GM10248 (cell line): ENCODE measurements around the gene AIG1.
"Not testable (repeated sequence)": the region's sequence is repeated elsewhere in the genome, so short reads cannot be mapped to it uniquely, and the experiment has no call there.

ENCODE experiments used
- CTCF ChIA-PET: fragments of 300-600 bp; sonication (Branson Sonifier 250); formaldehyde crosslinking; extraction: SDS; loops from one replicate; lab custom pipeline; 2021; ENCODE audit warnings: antibody characterized with exemption; lab: Yijun Ruan, JAX
- POLR2A ChIA-PET: fragments of 350-650 bp; sonication (Branson Sonifier 250); formaldehyde crosslinking; extraction: SDS; loops from one replicate; lab custom pipeline; 2020; ENCODE audit warnings: antibody characterized with exemption; lab: Yijun Ruan, JAX
- DNase-seq: peaks from one replicate; pipeline ENCODE4 v3.0.0; 2012; ENCODE audit errors: extremely low spot score
- CTCF ChIP-seq: IDR thresholded peaks from 2 replicates; pipeline ENCODE4 v1.5.1; 2012; ENCODE audit warnings: mild to moderate bottlenecking, low read depth; ENCODE audit errors: extremely low read depth, missing control alignments, control extremely low read depth

Gene AIG1

GRCh38 chr6:143293523-143293922, 232.8 kb downstream of the AIG1 start:
- no peak for DNase-seq
- POLR2A ChIA-PET: no interaction called here
- no peak for TF ChIP-seq CTCF
- CTCF ChIA-PET: no interaction called here

GRCh38 chr6:143294265-143294860, 233.7 kb downstream of the AIG1 start:
- no peak for DNase-seq
- CTCF ChIA-PET: no interaction called here
- POLR2A ChIA-PET: no interaction called here
- TF ChIP-seq CTCF: no peak

- TF ChIP-seq CTCF: no peak
- ChIA-PET CTCF (interaction anchor here (1.4 to 1.5 kb wide), 2 partner anchors 8 to 16 kb away, joined by 3 to 5 read pairs; no protein-coding TSS in a partner anchor), POLR2A (no interaction called here)
- DNase-seq: no peak
Observed at GRCh38 chr6:143295932-143296331, 235.2 kb downstream of the AIG1 start.

DNA sequence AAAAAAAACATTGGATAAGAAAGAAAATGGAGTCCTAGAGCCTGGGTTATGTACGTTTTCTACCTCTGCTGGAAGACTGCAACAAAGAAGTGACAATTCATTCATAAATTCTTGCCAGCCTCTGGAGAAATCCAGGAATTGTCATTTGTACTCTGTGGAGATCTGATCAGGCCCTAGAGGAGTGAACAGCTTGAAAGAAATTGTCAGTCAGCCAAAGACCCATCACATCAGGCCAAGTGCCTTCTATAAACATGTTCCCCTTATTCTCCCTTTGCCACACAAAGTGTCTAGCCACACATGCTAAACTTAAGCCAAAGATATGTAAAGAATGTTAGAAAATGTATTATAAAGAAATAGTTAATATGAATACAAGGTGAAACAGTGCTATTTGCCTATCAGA, 237.4 kb downstream of the AIG1 start:
- POLR2A ChIA-PET: no interaction called here
- no peak for DNase-seq
- CTCF ChIA-PET: no interaction called here
- no peak for TF ChIP-seq CTCF

DNA sequence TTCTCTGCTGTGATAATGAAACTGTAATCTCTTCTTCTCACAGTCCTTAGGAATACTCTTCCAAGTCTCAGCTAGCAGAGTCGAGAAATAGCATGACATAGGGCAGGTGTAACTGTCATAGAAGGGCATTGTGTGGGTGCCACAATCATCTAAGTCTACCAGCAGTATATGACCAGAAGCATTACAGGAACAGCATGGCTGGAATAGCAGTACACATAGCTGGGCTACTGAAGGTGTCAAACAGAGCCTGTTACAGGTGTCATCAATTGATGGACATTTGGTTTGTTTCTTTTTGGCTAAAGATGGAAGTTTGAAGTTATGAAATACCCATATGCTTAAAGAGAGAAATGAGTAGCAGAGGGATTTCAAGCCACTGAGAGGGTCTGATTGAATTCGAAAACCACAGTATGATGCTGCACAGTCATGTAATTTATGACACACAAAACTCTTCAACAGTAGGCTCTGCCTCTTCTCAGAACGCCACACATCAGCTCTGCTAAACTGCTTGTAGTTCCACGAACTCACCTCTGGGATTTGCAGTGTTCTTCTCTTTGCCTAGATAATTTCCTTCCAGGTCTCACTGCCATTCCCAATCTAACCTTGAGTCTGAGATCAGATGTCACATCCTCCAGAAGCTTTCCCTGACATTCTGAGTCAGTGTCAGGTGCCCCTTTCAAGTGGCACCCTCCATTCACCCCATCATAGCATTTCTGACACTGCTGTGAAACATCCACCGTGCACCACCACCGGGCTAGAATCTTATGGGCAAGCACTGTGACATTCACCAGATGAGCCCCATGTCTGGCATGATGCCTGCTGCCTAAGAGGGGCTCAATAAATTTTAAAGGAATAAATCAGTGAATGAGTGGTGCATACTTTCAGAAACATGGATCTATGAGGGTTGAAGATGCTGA, 238.8 kb downstream of the AIG1 start:
- CTCF ChIA-PET: interaction anchor here (0.6 to 1.9 kb wide), 3 partner anchors 9 to 20 kb away, joined by 3 to 7 read pairs (median 4); no protein-coding TSS in a partner anchor
- TF ChIP-seq CTCF: no peak
- POLR2A ChIA-PET: no interaction called here
- peak; percentile 41 for DNase-seq

DNA sequence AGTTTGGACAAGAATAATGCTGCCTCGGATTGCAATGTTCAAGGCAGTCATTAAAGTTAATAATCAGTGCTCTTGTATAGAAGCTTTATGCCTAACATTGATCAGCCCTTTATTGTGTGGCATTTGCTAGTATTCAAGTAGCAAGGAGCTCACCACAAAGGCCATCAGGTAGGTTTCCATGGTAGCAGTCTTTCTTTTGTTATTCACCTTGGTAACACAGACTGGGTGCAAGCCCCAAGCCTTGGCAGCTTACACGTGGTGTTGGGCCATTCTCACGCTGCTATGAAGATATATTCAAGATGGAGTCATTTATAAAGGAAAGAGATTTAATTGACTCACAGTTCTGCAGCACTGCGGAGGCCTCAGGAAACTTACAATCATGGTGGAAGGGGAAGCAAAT, 240.5 kb downstream of the AIG1 start:
- ChIA-PET CTCF (interaction anchor here (0.9 to 1.6 kb wide), 3 partner anchors 32 to 126 kb away, joined by 3 to 4 read pairs (median 3); no protein-coding TSS in a partner anchor), POLR2A (no interaction called here)
- DNase-seq: no peak
- TF ChIP-seq CTCF: no peak

DNA sequence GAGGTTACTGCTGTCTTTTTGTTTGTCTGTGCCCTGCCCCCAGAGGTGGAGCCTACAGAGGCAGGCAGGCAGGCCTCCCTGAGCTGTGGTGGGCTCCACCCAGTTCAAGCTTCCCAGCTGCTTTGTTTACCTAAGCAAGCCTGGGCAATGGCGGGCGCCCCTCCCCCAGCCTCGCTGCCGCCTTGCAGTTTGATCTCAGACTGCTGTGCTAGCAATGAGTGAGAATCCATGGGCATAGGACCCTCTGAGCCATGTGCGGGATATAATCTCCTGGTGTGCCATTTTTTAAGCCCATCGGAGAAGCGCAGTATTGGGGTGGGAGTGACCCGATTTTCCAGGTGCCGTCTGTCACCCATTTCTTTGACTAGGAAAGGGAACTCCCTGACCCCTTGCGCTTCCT, 247.1 kb downstream of the AIG1 start:
- CTCF ChIA-PET, DNase-seq, POLR2A ChIA-PET: not testable (repeated sequence)
